Esophagus squamous epithelium (tissue), 5 donors: ENCODE measurements around the gene CENPT. TPM values are rescaled to one million over a fixed set of nuclear protein-coding genes. Genes with fewer than 3 reads are reported as not detected.

ENCODE experiments used
- DNase-seq: peaks from one replicate; lab custom pipeline; 2025; lab: John Stamatoyannopoulos, UW
- H3K27ac ChIP-seq, 4 donors: fragments of 200-600 bp; sonication (generic); one replicate each; pipeline ENCODE4 v1.5.1; 2016 to 2019; ENCODE audit warnings: mild to moderate bottlenecking in 1 of 4
- H3K27me3 ChIP-seq, 4 donors: fragments of 200-600 bp; sonication (generic); 1 replicate in 3 of 4; 2 replicates in 1 of 4; pipeline versions ENCODE4 v1.5.1 to v1.6.0; 2017 to 2021; ENCODE audit warnings: antibody characterized with exemption in 1 of 4
- H3K36me3 ChIP-seq, 3 donors: fragments of 200-600 bp; sonication (generic); one replicate each; pipeline ENCODE4 v1.5.1; 2016 to 2019
- H3K4me1 ChIP-seq, 3 donors: fragments of 200-600 bp; sonication (generic); one replicate each; pipeline ENCODE4 v1.5.1; 2017 to 2019
- H3K4me3 ChIP-seq, 4 donors: fragments of 200-600 bp; sonication (generic); 1 replicate in 3 of 4; 2 replicates in 1 of 4; pipeline ENCODE4 v1.5.1; 2016 to 2019; ENCODE audit warnings: mild to moderate bottlenecking in 2 of 4, moderate library complexity in 1 of 4
- H3K9me3 ChIP-seq, 3 donors: fragments of 200-600 bp; sonication (generic); one replicate each; pipeline ENCODE4 v1.5.1; 2016 to 2019
- CTCF ChIP-seq, 6 experiments: fragments of 450-650 bp in 4 of 6; fragments of 200-600 bp in 2 of 6; sonication (generic) in 2 of 6; IDR thresholded peaks; one replicate each; pipeline ENCODE4 v1.5.1; 2016 to 2019; ENCODE audit warnings: antibody characterized with exemption in 6 of 6, mild to moderate bottlenecking in 4 of 6, moderate library complexity in 4 of 6
- POLR2A ChIP-seq, 4 donors: fragments of 450-650 bp; IDR thresholded peaks; one replicate each; pipeline ENCODE4 v1.6.1; 2017; ENCODE audit warnings: antibody characterized with exemption in 4 of 4, mild to moderate bottlenecking in 4 of 4, moderate library complexity in 3 of 4
- WGBS, 2 donors: methylation state at CpG; one replicate each; pipeline ENCODE4 v1.1.5; 2018; 5-methylcytosine and 5-hydroxymethylcytosine counted together
- intact Hi-C: fragments of 100-400 bp; cut with DNase I; formaldehyde crosslinking; loops from one replicate; pipeline ENCODE4 v1.15.0; 2022
- total RNA-seq, 4 donors: library from RNA; depleted of rRNA; stranded (reverse); fragments of >200 nt; gene quantifications; one replicate each; pipeline ENCODE4 v1.1.0, GENCODE V29; 2016
- donor health status: DM: yes; HTN: yes; CAD: no.

Gene CENPT
- total RNA-seq, 4 donors from 2014 or later = 12.3 to 42.7 (median 19.6) TPM

GRCh38 chr16:67892375-67892774, 44.9 kb upstream of the CENPT start:
- Histone ChIP-seq H3K36me3 (no peaks in the 10 kb centered on the region), H3K9me3 (no peaks in the 10 kb centered on the region), H3K27me3 (no peaks in the 10 kb centered on the region), H3K4me3 (peak overlapping the region; percentile 76 to 99 (median 95)), H3K4me1 (peaks cover 21 to 48% (median 39%) of the 10 kb centered on the region in 3 donors), H3K27ac (peak overlapping the region in 3 of 4 donors; percentile 93 to 99 (median 97))
- TF ChIP-seq CTCF (IDR thresholded peaks at IDR 0.05) = no peak
- TF ChIP-seq POLR2A (IDR thresholded peaks at IDR 0.05) = no peak
- intact Hi-C loops = no loop called here
- DNase-seq = no peak
- whole genome bisulfite sequencing, 2 donors = 42 to 63% methylated on average over 5 of the region's 5 CpGs

- H3K36me3 ChIP-seq = peaks cover 4 to 36% (median 7%) of the 10 kb centered on the region in 3 donors
- intact Hi-C loops = no loop called here
- 69 to 86% methylated on average over 2 of the region's 3 CpGs for WGBS, 2 donors
- no peak overlapping the region for H3K4me3 ChIP-seq
- no peaks in the 10 kb centered on the region for H3K9me3 ChIP-seq
- no peak for DNase-seq
- H3K27me3 ChIP-seq = no peaks in the 10 kb centered on the region
- TF ChIP-seq CTCF (IDR thresholded peaks at IDR 0.05) (no peak), POLR2A (IDR thresholded peaks at IDR 0.05) (no peak)
- peaks cover 11 to 28% (median 18%) of the 10 kb centered on the region in 3 donors for H3K4me1 ChIP-seq
- no peak overlapping the region for H3K27ac ChIP-seq
These were observed 40.8 kb upstream of the CENPT start for GRCh38 chr16:67888331-67888730.

- no peak for DNase-seq
- Histone ChIP-seq H3K27me3 (no peaks in the 10 kb centered on the region), H3K9me3 (no peaks in the 10 kb centered on the region), H3K4me1 (peaks cover 11 to 20% (median 13%) of the 10 kb centered on the region in 3 donors), H3K27ac (no peak overlapping the region), H3K4me3 (no peak overlapping the region), H3K36me3 (peaks cover 19 to 55% (median 23%) of the 10 kb centered on the region in 3 donors)
- TF ChIP-seq CTCF (IDR thresholded peaks at IDR 0.05) = no peak
- no peak for TF ChIP-seq POLR2A (IDR thresholded peaks at IDR 0.05)
- intact Hi-C loops = no loop called here
- WGBS, 2 donors = 90 to 96% methylated on average over 4 to 5 of the region's 5 CpGs
These were observed 38.9 kb upstream of the CENPT start for GRCh38 chr16:67886387-67886786.

- TF ChIP-seq POLR2A (IDR thresholded peaks at IDR 0.05) = no peak
- TF ChIP-seq CTCF (IDR thresholded peaks at IDR 0.05) = no peak
- Histone ChIP-seq H3K4me3 (no peak overlapping the region), H3K27me3 (no peaks in the 10 kb centered on the region), H3K9me3 (no peaks in the 10 kb centered on the region), H3K27ac (no peak overlapping the region), H3K36me3 (peaks cover 23 to 59% (median 28%) of the 10 kb centered on the region in 3 donors), H3K4me1 (peaks cover 11 to 20% (median 13%) of the 10 kb centered on the region in 3 donors)
- 80 to 98% methylated on average over 1 to 18 of the region's 19 CpGs for WGBS, 2 donors
- no peak for DNase-seq
- intact Hi-C loops = no loop called here
These were observed 38.5 kb upstream of the CENPT start for GRCh38 chr16:67885976-67886375.

GRCh38 chr16:67885545-67885944, 38.1 kb upstream of the CENPT start:
- Histone ChIP-seq H3K9me3 (no peaks in the 10 kb centered on the region), H3K4me3 (no peak overlapping the region), H3K4me1 (peaks cover 11 to 20% (median 13%) of the 10 kb centered on the region in 3 donors), H3K36me3 (peaks cover 28 to 63% (median 32%) of the 10 kb centered on the region in 3 donors), H3K27ac (peak overlapping the region in 1 of 4 donors; percentile 71), H3K27me3 (no peaks in the 10 kb centered on the region)
- WGBS, 2 donors = 100% methylated on average over 1 of the region's 12 CpGs; no CpG with 5 or more reads in 1 of the 2 donors
- intact Hi-C loops = no loop called here
- no peak for DNase-seq
- no peak for TF ChIP-seq CTCF (IDR thresholded peaks at IDR 0.05)
- TF ChIP-seq POLR2A (IDR thresholded peaks at IDR 0.05) = no peak
